DMS53 treated with DMSO at 0.1 percent for 48 hours (cell line): ENCODE data around the gene CAB39L.
A peak's percentile ranks its signal among the peaks of the same experiment; 100 is the strongest.

Experiments used
- DNase-seq: peaks from one replicate; lab custom pipeline; 2025; ENCODE audit not compliant: unreplicated experiment; lab: John Stamatoyannopoulos, UW

CAB39L gene

DNA sequence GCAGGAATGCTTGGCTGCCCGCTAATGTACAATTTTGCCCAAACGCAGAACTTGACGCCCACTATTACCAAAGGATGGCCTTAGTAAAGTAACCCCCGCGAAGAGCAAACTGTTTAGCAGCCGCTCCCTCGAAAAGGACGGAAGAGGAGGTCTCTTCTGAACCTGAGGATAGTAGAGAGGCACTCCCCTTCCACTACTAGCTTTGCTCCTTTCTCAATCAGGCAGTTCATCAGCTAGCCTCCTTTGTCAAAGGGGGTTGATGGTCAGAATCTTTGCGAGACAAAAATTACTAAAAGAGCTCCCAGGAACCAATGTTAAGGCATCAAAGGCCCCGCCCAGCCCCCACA lies 534 bp downstream of the CAB39L start:
- peak; percentile 10 for DNase-seq

DNA sequence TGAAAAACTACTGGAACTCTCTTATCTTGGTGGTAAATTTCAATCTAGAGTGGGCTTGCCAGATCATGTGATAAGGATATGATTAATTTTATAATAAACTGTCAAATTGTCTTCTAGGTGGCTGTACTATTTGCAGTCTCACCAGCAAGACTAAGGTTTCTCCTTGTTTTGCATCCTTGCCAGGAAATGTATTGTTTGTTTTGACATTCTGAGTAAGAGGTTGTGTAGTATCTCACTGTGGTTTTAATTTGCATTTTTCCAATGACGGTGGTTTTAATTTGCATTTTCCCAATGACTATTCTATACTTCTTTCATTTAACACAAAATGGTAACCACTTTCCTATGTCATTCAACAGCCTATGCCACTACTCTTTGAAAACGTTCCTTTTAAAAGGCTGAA lies 2.0 kb downstream of the CAB39L start:
- DNase-seq = no peak

- no peak for DNase-seq
Observed at GRCh38 chr13:49441312-49441711, 2.6 kb downstream of the CAB39L start.

DNA sequence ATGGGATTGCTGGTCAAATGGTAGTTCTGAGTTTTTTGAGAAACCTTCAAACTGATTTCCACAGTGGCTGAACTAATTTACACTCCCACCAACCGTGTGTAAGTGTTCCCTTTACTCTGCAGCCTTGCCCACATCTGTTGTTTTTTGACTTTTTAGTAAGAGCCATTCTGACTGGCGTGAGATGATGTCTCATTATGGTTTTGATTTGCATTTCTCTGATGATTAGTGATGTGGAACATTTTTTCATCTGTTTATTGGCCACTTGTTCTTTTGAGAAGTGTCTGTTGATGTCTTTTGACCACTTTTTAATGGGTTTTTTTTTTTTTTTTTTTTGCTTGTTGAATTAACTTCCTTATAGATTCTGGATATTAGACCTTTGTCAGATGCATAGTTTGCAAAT lies 4.3 kb downstream of the CAB39L start:
- DNase-seq = no peak

DNA sequence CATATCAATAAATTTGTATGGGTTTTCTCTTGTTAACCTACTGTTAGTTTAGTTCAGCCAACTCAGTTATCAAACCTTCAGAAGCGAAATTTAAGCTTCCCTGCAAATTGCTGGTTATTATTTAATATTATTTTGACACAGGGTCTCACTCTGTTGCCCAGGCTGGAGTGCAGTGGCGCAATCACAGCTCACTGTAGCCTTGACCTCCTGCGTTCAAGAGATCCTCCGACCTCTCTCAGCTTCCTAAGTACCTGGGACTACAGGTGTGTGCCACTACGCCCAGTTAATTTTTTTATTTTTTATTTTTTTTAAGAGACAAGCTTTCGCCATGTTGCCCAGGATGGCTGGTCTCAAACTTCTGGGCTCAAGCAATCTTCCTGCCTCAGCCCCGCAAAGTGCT lies 6.2 kb downstream of the CAB39L start:
- no peak for DNase-seq

DNA sequence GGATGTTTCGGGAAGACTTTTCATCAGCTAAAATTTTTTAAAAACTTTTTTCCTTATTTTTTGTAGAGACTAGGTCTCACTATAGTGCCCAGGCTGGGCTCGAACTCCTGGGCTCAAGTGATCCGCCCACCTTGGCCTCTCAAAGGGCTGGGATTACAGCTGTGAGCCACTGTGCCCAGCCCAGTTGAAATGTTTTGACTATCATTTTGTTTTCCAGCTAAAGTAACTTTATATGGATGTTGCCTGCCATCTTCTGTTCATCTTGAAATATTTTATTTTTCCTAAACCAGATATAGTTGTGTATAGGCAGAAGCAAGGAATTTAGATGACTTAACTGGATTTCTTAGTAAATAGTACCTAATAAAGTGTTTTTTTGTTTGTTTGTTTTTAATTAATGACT lies 7.0 kb downstream of the CAB39L start:
- no peak for DNase-seq

DNA sequence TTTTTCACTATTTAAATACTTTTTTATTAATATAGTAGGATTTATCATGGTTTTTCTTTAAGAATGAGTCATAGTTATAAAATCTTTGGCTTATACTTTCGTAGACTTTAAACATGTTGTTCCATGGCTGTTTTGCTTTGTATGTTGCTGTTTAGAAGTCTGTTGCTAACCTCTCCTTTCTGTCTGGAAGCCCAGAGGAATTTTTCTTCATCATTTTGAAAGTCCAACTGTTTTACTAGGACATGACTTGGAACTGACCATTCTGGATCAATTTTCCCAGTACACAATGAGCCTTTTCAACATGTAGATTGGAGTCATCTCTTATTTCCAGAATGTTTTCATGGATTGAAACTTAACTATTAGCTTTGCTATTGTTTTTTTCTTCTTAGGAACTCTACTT lies 7.9 kb downstream of the CAB39L start:
- DNase-seq = no peak

GRCh38 chr13:49429121-49429520 lies 14.7 kb downstream of the CAB39L start:
- DNase-seq = no peak

DNA sequence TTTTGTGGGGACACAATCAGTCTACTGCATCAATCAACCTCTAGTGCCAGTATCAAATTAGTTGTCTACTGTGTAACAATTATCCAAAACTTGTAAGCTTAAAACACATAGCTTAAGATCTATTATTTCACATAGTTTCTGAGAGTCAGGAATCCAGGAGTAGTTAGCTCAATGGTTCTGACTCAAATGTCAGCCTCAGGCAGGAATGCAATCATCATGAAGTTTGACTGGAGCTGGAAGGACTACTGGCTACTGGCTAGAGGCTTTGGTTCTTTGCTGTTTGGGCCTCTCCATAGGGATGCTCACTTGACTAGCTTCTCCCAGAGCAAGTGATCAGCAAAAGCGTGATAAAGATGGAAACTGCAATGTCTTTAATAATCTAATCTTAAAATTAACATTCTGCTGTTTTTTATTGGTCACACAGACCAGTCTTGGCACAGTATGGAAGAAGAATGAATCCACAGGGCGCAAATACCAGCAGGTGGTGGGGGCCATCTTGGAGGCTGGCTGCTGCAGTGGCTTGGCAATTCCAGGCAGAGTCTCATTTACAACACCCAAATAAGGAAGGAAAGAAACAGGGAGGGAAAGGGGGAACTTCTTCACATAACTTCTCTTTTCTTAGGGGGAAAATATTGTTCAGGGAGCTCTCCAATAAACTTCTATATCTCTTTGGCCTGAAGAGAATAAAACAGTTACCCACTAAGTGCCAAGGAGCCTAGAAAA lies 15.7 kb downstream of the CAB39L start:
- no peak for DNase-seq

GRCh38 chr13:49424011-49424560 lies 19.8 kb downstream of the CAB39L start:
- DNase-seq = no peak

- DNase-seq = no peak
Observed at GRCh38 chr13:49421391-49421790, 22.5 kb downstream of the CAB39L start.

DNA sequence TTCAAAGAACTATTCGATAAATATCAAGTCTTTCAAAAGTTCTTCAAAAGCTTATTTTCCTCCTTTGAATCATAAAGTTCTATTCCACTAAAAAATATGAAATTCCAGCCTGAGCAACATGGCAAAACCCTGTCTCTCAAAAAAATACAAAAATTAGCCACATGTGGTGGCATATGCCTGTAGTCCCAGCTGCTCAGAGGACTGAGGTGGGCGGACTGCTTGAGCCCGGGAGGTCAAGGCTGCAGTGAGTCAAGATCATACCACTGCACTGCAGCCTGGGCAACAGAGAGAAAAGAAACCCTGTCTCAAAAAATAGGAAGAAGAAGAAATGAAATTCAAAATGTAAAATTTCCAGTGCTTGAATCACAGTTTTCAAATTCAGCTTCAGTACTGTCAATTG lies 24.6 kb downstream of the CAB39L start:
- DNase-seq = no peak

- DNase-seq = no peak
Observed at GRCh38 chr13:49418206-49418605, 25.7 kb downstream of the CAB39L start.

DNA sequence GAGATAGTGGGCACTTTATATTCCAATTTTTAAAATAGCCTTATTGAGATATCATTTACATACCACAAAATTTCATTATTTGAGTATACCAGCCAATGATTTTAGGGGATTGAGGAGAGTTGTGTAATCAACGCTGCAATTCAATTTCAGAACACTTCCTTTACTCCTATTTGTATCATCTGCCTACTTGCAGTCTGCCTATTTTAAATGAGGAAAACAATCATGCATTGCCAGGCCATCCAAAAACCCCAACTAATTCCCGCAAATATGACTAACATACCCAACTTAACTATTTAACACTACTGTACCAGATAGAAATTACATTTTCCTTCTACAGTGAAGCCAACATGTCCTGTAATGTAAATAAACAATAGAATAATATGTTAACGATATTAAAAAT lies 26.7 kb downstream of the CAB39L start:
- DNase-seq = no peak

GRCh38 chr13:49412749-49413148 lies 31.1 kb downstream of the CAB39L start:
- no peak for DNase-seq

- DNase-seq = no peak
Observed at GRCh38 chr13:49411353-49411752, 32.5 kb downstream of the CAB39L start.

- no peak for DNase-seq
Observed at GRCh38 chr13:49410477-49410876, 33.4 kb downstream of the CAB39L start.

DNA sequence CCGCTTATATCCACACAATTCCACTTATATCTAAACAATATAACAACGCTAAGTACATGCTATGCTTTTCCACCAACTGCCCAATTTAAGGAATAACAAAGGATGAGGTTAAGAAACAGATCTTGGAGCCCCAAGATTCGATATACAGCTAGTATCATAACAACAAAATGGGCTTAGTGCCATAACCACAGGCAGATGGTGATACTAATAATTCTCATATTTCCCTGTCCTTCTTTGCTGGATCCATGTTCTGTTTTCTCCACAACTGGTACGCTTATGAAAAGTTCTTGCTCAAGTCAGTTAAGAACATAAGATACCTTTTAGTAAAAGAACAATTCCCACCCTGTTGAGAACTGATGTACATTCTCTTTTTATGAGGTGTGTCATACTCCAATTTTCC lies 33.9 kb downstream of the CAB39L start:
- no peak for DNase-seq

- DNase-seq = peak; percentile 9
Observed at GRCh38 chr13:49409008-49409407, 34.9 kb downstream of the CAB39L start.

DNA sequence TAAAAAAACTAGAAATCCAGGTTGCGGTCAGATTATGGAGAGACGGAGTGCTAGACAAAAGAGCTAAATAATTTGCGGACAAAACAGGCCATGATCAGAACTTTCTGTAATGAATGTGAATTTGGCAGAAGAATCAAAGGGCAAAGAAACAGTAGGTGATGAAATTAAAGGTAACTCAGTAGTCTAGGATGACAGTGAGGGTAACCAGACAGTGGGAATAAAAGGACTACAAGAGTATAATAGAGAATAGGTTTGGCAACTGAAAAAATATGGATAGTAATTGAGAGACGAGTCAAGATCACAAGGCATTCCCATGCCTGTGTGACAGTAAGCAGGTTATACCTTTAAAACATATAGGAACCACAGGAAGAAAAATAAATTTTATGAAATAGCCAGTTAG lies 35.9 kb downstream of the CAB39L start:
- no peak for DNase-seq

DNA sequence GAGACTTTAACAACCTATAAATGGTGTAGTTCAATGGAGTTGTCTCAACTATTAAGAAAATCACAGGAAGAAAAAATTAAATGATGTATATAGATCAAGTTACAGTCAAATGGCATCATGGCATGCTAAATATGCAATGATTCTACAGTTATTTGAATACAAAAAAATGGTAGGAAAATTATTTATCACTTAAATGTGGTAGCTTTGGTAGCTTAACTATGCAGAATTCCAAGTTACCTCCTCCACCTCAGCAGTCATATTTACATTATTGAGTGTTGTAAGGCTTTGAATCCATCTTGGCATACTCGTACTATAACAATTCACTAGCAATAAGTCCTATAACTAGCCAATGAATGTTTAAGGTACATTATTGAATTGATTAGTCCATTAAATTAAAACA lies 36.8 kb downstream of the CAB39L start:
- no peak for DNase-seq

DNA sequence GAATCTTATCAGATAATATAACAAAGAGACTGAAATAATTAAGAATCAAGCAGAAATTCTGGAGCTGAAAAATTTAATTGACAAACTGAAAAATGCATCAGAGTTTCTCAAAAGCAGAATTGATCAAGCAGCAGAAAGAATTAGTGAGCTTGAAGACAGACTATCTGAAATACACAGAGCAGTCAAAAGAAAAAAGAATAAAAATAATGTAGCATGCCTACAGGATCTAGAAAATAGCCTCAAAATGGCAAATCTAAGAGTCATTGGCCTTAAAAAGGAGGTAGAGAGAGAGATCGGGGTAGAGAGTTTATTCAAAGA lies 39.2 kb downstream of the CAB39L start:
- no peak for DNase-seq

DNA sequence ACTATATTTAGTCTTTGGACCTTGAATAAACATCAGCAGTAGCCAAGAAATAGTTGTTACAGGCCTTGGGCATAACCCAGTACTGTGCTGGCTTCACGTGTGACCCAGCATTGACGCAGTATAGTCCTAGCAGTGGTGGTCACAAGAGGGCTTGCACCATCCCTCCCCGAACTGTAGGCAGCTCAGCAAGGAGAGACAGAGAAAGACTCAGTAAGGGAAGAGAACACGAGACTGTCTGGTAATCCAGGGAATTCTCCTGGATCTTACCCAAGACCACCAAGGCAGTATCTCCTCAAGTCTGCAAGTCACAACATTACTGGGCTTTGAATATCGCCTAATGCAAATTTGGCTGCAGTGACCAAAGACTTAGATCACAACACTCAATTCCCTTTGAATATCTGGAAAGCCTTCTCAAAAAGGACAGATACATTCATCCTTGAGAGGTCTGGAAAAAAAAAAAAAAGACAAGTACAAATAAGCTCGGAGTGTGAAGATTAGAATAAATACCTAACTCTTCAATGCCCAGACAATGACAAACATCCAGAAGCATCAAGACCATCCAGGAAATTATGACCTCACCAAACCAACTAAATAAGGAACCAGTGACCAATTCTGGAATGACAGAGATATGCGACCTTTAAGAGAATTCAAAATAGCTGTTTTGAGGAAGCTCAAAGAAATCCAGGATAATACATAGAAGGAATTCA lies 39.7 kb downstream of the CAB39L start:
- DNase-seq = no peak
